ENCODE results near the gene LIN9.

DNA sequence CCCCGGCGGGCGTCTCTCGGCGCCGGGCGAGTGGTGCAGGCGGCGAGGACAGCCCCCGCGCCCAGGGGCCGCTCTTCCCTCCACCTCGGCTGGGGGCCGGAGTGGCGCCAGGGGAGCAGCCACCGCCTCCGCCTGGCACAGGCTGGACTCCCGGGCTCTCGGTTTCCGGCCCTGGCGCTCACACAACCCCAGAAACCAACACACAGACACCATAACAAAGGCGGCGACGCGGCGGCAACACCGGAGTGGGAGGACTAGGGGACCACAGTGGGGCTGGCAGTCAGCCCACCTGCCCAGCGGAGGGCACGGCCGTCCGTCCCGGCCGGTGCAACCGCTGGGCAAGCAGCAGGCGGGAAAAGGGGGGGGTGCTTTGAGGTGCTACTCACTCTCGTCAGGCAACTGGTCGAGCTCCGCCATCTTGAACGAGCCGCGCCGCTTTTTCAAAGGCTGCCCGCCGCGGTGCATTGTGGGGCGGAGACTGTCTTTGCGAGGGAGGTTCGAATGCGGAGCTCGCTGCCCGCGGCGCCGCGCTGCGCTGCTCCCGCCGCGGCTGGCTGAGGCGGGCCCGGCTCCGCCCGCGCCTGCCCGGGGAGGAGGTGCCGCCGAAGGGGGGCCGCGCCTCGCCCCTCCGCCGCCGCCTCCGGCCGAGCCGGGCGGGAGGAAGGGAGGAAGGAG lies at the start of gene LIN9:
- TF ChIP-seq, protein P1, sequence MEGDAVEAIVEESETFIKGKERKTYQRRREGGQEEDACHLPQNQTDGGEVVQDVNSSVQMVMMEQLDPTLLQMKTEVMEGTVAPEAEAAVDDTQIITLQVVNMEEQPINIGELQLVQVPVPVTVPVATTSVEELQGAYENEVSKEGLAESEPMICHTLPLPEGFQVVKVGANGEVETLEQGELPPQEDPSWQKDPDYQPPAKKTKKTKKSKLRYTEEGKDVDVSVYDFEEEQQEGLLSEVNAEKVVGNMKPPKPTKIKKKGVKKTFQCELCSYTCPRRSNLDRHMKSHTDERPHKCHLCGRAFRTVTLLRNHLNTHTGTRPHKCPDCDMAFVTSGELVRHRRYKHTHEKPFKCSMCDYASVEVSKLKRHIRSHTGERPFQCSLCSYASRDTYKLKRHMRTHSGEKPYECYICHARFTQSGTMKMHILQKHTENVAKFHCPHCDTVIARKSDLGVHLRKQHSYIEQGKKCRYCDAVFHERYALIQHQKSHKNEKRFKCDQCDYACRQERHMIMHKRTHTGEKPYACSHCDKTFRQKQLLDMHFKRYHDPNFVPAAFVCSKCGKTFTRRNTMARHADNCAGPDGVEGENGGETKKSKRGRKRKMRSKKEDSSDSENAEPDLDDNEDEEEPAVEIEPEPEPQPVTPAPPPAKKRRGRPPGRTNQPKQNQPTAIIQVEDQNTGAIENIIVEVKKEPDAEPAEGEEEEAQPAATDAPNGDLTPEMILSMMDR (IDR thresholded peaks at IDR 0.05 in 4 of 5, conservative IDR thresholded peaks at IDR 0.05 in 1 of 5), result no peak
- peak in 1 of 2 donors; percentile 39 for TF ChIP-seq POLR2A (IDR thresholded peaks at IDR 0.05)
